HEK293 (cell line): ENCODE measurements around the gene TMEM250.

Experiments used
- CTCF ChIA-PET: fragments of 350-600 bp; formaldehyde crosslinking; extraction: SDS; loops from one replicate; lab custom pipeline; 2021; ENCODE audit warnings: antibody characterized with exemption; lab: Yijun Ruan, JAX
- POLR2A ChIA-PET: fragments of 300-600 bp; formaldehyde crosslinking; extraction: SDS; loops from one replicate; lab custom pipeline; 2020; ENCODE audit warnings: antibody characterized with exemption, inconsistent platforms; lab: Yijun Ruan, JAX
- H3K27ac ChIP-seq: fragments of 200-500 bp; sonication (Bioruptor generic); 2 replicates; pipeline ENCODE4 v1.5.1; 2014; ENCODE audit warnings: low read depth, low read length, control low read depth, inconsistent platforms; ENCODE audit errors: extremely low read depth
- H3K36me3 ChIP-seq, 2 experiments: fragments of 200-500 bp in 1 of 2; sonication (Bioruptor generic) in 1 of 2; 1 replicate in 1 of 2; 2 replicates in 1 of 2; pipeline ENCODE4 v1.5.1; 2014 to 2017; ENCODE audit warnings: inconsistent platforms in 2 of 2, low read length in 2 of 2; ENCODE audit not compliant: control insufficient read depth in 2 of 2, insufficient read depth in 1 of 2
- H3K4me1 ChIP-seq: fragments of 200-500 bp; sonication (Bioruptor generic); 2 replicates; pipeline ENCODE4 v1.5.1; 2014; ENCODE audit warnings: mild to moderate bottlenecking, low read length, inconsistent platforms; ENCODE audit not compliant: control insufficient read depth, insufficient read depth
- H3K4me3 ChIP-seq: 2 replicates; pipeline ENCODE4 v1.5.1; 2011; ENCODE audit warnings: low read depth, mild to moderate bottlenecking, control low read depth, low read length, moderate library complexity
- H3K9me3 ChIP-seq: fragments of 200-500 bp; sonication (Bioruptor generic); 2 replicates; pipeline ENCODE4 v1.5.1; 2014; ENCODE audit warnings: low read depth, low read length, inconsistent platforms; ENCODE audit not compliant: control insufficient read depth, insufficient read depth
- MEIS1 ChIP-seq: sonication (generic); formaldehyde crosslinking; IDR thresholded peaks from 2 replicates; pipeline ENCODE4 v1.8.1; 2022; ENCODE audit warnings: missing genetic modification reagents, mild to moderate bottlenecking, borderline replicate concordance
- SETDB1 ChIP-seq: IDR thresholded peaks from one replicate; pipeline ENCODE4 v1.6.1; 2017; ENCODE audit warnings: mild to moderate bottlenecking, low read length, moderate library complexity, mixed read lengths; ENCODE audit not compliant: insufficient read length
- SP2 ChIP-seq: fragments of 450-650 bp; formaldehyde crosslinking; IDR thresholded peaks from 2 replicates; pipeline ENCODE4 v1.5.1; 2016; ENCODE audit warnings: missing biosample characterization, missing genetic modification characterization
- SP3 ChIP-seq: fragments of 450-650 bp; formaldehyde crosslinking; IDR thresholded peaks from 2 replicates; pipeline ENCODE4 v1.5.1; 2016; ENCODE audit warnings: missing biosample characterization, missing genetic modification characterization
- YY2 ChIP-seq: fragments of 450-650 bp; formaldehyde crosslinking; IDR thresholded peaks from 2 replicates; pipeline ENCODE4 v1.5.1; 2016; ENCODE audit warnings: missing biosample characterization, missing genetic modification characterization
- ZFP41 ChIP-seq: fragments of 450-650 bp; formaldehyde crosslinking; IDR thresholded peaks from 2 replicates; pipeline ENCODE4 v1.5.1; 2016; ENCODE audit warnings: missing biosample characterization, missing genetic modification characterization, borderline replicate concordance
- ZNF121 ChIP-seq: fragments of 450-650 bp; formaldehyde crosslinking; IDR thresholded peaks from 2 replicates; pipeline ENCODE4 v1.5.1; 2016; ENCODE audit warnings: missing biosample characterization, missing genetic modification characterization
- ZNF174 ChIP-seq: fragments of 450-650 bp; formaldehyde crosslinking; IDR thresholded peaks from 2 replicates; pipeline ENCODE4 v1.5.0; 2017; ENCODE audit warnings: missing biosample characterization, mild to moderate bottlenecking, missing genetic modification characterization
- ZNF239 ChIP-seq: fragments of 450-650 bp; formaldehyde crosslinking; IDR thresholded peaks from 2 replicates; pipeline ENCODE4 v1.5.1; 2016; ENCODE audit warnings: missing biosample characterization, missing genetic modification characterization
- ZNF324 ChIP-seq: fragments of 450-650 bp; formaldehyde crosslinking; IDR thresholded peaks from 2 replicates; pipeline ENCODE4 v1.5.1; 2016; ENCODE audit warnings: missing biosample characterization, missing genetic modification characterization
- ZNF341 ChIP-seq: fragments of 450-650 bp; formaldehyde crosslinking; IDR thresholded peaks from 2 replicates; pipeline ENCODE4; 2016; ENCODE audit warnings: low read depth, missing biosample characterization, missing genetic modification characterization
- ZNF530 ChIP-seq: fragments of 450-650 bp; formaldehyde crosslinking; IDR thresholded peaks from 2 replicates; pipeline ENCODE4 v1.5.1; 2016; ENCODE audit warnings: low read depth, missing biosample characterization, missing genetic modification characterization
- ZNF621 ChIP-seq: fragments of 450-650 bp; formaldehyde crosslinking; IDR thresholded peaks from 2 replicates; pipeline ENCODE4 v1.5.1; 2017; ENCODE audit warnings: missing biosample characterization, missing genetic modification characterization
- ZNF76 ChIP-seq: fragments of 450-650 bp; formaldehyde crosslinking; IDR thresholded peaks from 2 replicates; pipeline ENCODE4; 2016; ENCODE audit warnings: low read depth, missing biosample characterization, missing genetic modification characterization, borderline replicate concordance
- TF ChIP-seq, protein P1 (sequence below): fragments of 450-650 bp; formaldehyde crosslinking; IDR thresholded peaks from 2 replicates; pipeline ENCODE4 v1.5.1; 2016; ENCODE audit warnings: missing biosample characterization, missing genetic modification characterization
- TF ChIP-seq, protein P2 (sequence below): fragments of 450-650 bp; formaldehyde crosslinking; IDR thresholded peaks from 2 replicates; pipeline ENCODE4 v1.5.1; 2016; ENCODE audit warnings: missing biosample characterization, missing genetic modification characterization, borderline replicate concordance

TMEM250 gene

GRCh38 chr9:136117291-136117915 lies 1.3 kb downstream of the TMEM250 start (continued):
- TF ChIP-seq ZNF239 (tag by site-specific recombination) (no peak), ZNF174 (tag by site-specific recombination) (no peak), ZNF324 (no peak), MEIS1 (CRISPR knock-in tag) (no peak), ZNF341 (tag by site-specific recombination) (no peak), ZNF530 (tag by site-specific recombination) (no peak), ZNF76 (tag by site-specific recombination) (0 out of 2 replicates have a peak, but pooled peaks have one; percentile 5), ZFP41 (no peak), YY2 (tag by site-specific recombination) (no peak), ZNF621 (tag by site-specific recombination) (no peak), ZNF121 (tag by site-specific recombination) (no peak), SP3 (tag by site-specific recombination) (peak; percentile 47; the same call in 1 of the 2 replicates), SP2 (tag by site-specific recombination) (peak; percentile 19; the same call in 1 of the 2 replicates), SETDB1 (no peak)
- TF ChIP-seq, protein P1, sequence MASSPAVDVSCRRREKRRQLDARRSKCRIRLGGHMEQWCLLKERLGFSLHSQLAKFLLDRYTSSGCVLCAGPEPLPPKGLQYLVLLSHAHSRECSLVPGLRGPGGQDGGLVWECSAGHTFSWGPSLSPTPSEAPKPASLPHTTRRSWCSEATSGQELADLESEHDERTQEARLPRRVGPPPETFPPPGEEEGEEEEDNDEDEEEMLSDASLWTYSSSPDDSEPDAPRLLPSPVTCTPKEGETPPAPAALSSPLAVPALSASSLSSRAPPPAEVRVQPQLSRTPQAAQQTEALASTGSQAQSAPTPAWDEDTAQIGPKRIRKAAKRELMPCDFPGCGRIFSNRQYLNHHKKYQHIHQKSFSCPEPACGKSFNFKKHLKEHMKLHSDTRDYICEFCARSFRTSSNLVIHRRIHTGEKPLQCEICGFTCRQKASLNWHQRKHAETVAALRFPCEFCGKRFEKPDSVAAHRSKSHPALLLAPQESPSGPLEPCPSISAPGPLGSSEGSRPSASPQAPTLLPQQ = no peak

DNA sequence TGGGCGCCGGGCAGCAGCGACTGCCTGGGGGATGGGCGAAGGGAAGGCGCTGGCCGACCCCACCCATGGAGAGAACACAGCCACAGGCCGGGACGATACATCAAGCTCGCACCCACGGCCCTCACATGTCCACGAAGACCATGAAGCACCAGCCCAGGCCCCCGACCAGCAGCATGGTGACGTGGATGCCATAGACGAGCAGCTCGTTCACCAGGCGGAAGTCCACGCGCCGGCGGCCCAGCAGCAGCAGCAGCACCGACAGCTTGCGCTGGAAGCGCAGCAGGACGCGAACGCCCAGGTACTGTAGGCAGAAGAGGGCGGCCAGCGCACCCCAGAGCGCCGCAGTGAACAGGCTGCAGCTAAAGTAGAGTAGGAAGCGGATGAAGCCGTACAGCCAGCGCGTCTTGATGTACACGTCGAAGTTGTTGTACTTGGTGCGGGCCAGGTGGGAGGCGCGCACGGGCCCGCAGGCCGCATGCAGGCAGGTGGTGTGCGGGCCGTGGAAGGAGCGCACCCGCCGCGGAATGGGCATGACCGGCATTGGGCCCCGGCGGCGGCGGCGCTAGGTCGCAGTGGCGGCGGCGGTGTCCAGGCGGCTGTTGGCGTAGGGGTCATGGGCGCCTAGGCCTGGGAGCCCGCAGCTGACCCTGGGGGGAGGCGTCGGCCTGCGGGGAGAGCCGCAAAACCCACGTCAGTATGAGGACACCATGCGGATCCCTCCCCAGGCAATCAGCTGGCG lies 2.1 kb downstream of the TMEM250 start:
- ChIA-PET CTCF (no interaction called here), POLR2A (interaction anchor here (0.8 to 2.3 kb wide), 4 partner anchors 8 to 23 kb away, joined by 3 to 15 read pairs (median 6); partner anchors contain the start of gene NACC2)
- H3K27ac ChIP-seq = no peak overlapping the region
- peaks cover 0 to 33% of the 10 kb centered on the region in 2 experiments; a peak in 1 of 3 replicates for H3K36me3 ChIP-seq
- H3K4me3 ChIP-seq = no peak overlapping the region
- no peaks in the 10 kb centered on the region for H3K9me3 ChIP-seq
- 0 out of 2 replicates have a peak, but pooled peaks cover 2% of the 10 kb centered on the region for H3K4me1 ChIP-seq
- TF ChIP-seq, protein P2, sequence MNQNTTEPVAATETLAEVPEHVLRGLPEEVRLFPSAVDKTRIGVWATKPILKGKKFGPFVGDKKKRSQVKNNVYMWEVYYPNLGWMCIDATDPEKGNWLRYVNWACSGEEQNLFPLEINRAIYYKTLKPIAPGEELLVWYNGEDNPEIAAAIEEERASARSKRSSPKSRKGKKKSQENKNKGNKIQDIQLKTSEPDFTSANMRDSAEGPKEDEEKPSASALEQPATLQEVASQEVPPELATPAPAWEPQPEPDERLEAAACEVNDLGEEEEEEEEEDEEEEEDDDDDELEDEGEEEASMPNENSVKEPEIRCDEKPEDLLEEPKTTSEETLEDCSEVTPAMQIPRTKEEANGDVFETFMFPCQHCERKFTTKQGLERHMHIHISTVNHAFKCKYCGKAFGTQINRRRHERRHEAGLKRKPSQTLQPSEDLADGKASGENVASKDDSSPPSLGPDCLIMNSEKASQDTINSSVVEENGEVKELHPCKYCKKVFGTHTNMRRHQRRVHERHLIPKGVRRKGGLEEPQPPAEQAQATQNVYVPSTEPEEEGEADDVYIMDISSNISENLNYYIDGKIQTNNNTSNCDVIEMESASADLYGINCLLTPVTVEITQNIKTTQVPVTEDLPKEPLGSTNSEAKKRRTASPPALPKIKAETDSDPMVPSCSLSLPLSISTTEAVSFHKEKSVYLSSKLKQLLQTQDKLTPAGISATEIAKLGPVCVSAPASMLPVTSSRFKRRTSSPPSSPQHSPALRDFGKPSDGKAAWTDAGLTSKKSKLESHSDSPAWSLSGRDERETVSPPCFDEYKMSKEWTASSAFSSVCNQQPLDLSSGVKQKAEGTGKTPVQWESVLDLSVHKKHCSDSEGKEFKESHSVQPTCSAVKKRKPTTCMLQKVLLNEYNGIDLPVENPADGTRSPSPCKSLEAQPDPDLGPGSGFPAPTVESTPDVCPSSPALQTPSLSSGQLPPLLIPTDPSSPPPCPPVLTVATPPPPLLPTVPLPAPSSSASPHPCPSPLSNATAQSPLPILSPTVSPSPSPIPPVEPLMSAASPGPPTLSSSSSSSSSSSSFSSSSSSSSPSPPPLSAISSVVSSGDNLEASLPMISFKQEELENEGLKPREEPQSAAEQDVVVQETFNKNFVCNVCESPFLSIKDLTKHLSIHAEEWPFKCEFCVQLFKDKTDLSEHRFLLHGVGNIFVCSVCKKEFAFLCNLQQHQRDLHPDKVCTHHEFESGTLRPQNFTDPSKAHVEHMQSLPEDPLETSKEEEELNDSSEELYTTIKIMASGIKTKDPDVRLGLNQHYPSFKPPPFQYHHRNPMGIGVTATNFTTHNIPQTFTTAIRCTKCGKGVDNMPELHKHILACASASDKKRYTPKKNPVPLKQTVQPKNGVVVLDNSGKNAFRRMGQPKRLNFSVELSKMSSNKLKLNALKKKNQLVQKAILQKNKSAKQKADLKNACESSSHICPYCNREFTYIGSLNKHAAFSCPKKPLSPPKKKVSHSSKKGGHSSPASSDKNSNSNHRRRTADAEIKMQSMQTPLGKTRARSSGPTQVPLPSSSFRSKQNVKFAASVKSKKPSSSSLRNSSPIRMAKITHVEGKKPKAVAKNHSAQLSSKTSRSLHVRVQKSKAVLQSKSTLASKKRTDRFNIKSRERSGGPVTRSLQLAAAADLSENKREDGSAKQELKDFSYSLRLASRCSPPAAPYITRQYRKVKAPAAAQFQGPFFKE = no peak
